Progenitor cell of endocrine pancreas (in vitro differentiated cells): ENCODE data around the gene SYT14. TPM values are rescaled to one million over a fixed set of nuclear protein-coding genes. Genes with fewer than 3 reads are reported as not detected.
"Not testable (repeated sequence)": the region's sequence is repeated elsewhere in the genome, so short reads cannot be mapped to it uniquely, and the experiment has no call there.

Source experiments
- DNase-seq: peaks from one replicate; pipeline ENCODE4 v3.0.0; 2021; ENCODE audit warnings: low spot score; ENCODE audit not compliant: unreplicated experiment
- H3K27ac Mint-ChIP-seq: 2 replicates; pipeline ENCODE4 v1.8.0; 2021; ENCODE audit warnings: mild to moderate bottlenecking, moderate library complexity, mixed read lengths
- H3K27me3 Mint-ChIP-seq: 2 replicates; pipeline ENCODE4 v1.8.0; 2021; ENCODE audit warnings: mixed read lengths
- H3K36me3 Mint-ChIP-seq: 2 replicates; pipeline ENCODE4 v1.8.0; 2022; ENCODE audit warnings: mixed read lengths; ENCODE audit not compliant: insufficient read depth
- H3K4me1 Mint-ChIP-seq: 2 replicates; pipeline ENCODE4 v1.8.0; 2021; ENCODE audit warnings: low read depth, mixed read lengths
- H3K4me3 Mint-ChIP-seq: 2 replicates; pipeline ENCODE4 v1.8.0; 2021; ENCODE audit warnings: low read depth, mild to moderate bottlenecking, moderate library complexity, mixed read lengths
- H3K9me3 Mint-ChIP-seq: 2 replicates; pipeline ENCODE4 v1.8.0; 2021; ENCODE audit warnings: low read depth, mixed read lengths
- total RNA-seq: library from RNA; stranded (reverse); gene quantifications from 2 replicates; pipeline ENCODE4 v1.2.1, GENCODE V29; 2021
- TF ChIP-seq, protein P1 (sequence below): fragments of 200-600 bp; sonication (generic); IDR thresholded peaks from one replicate; pipeline ENCODE4 v1.5.0; 2021; ENCODE audit warnings: antibody characterized with exemption, mild to moderate bottlenecking; ENCODE audit not compliant: unreplicated experiment

SYT14 gene
- total RNA-seq, 1 donor from 2014 or later = 3.7 TPM

DNA sequence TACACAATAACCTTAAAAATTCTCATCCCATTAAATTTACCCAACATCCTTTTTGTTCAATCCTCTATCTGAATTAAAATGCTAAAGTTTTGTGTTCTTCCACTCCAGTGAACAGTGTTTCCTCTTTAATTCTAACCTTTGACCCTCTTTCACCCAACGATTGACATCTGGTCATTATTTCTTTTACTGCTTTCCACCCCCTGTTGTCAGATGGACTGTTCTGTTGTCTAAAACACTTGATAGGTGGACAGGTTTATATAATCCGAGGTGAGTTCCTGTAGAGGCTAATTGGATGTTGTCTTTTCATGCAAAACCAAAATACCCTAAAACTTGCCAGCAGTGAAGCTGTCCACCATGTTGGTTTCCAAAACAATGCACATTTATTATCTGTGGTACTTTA, 221.2 kb downstream of the SYT14 start:
- H3K9me3 Mint-ChIP-seq = no peaks in the 10 kb centered on the region
- no peaks in the 10 kb centered on the region for H3K36me3 Mint-ChIP-seq
- H3K27ac Mint-ChIP-seq = no peak overlapping the region
- H3K27me3 Mint-ChIP-seq = no peaks in the 10 kb centered on the region
- TF ChIP-seq, protein P1, sequence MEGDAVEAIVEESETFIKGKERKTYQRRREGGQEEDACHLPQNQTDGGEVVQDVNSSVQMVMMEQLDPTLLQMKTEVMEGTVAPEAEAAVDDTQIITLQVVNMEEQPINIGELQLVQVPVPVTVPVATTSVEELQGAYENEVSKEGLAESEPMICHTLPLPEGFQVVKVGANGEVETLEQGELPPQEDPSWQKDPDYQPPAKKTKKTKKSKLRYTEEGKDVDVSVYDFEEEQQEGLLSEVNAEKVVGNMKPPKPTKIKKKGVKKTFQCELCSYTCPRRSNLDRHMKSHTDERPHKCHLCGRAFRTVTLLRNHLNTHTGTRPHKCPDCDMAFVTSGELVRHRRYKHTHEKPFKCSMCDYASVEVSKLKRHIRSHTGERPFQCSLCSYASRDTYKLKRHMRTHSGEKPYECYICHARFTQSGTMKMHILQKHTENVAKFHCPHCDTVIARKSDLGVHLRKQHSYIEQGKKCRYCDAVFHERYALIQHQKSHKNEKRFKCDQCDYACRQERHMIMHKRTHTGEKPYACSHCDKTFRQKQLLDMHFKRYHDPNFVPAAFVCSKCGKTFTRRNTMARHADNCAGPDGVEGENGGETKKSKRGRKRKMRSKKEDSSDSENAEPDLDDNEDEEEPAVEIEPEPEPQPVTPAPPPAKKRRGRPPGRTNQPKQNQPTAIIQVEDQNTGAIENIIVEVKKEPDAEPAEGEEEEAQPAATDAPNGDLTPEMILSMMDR = no peak
- DNase-seq = no peak
- H3K4me3 Mint-ChIP-seq = no peak overlapping the region
- peaks cover 8% of the 10 kb centered on the region for H3K4me1 Mint-ChIP-seq

DNA sequence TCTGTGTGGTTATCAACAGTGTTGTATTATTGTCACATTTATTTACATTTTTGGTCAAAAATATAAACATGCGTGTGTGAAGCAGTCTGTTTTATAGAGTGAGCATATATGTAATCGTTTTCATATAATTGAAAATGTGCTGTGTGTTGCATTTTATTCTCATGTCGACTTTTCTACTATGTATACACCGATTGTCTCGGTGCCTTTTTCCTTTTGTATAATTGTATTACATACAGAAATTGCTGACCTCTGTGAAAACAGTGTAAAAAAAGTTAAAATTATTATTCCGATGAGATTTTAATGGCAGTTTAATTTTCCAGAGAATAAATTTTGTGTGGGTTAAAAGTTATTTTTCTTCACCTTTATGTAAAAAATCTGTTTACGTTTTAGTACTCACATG, 232.2 kb downstream of the SYT14 start:
- TF ChIP-seq, protein P1 = no peak
- Mint-ChIP-seq H3K4me3 (no peak overlapping the region), H3K27me3 (no peaks in the 10 kb centered on the region), H3K27ac (no peak overlapping the region), H3K9me3 (no peaks in the 10 kb centered on the region), H3K4me1 (peaks cover 3% of the 10 kb centered on the region), H3K36me3 (no peaks in the 10 kb centered on the region)
- DNase-seq = no peak

DNA sequence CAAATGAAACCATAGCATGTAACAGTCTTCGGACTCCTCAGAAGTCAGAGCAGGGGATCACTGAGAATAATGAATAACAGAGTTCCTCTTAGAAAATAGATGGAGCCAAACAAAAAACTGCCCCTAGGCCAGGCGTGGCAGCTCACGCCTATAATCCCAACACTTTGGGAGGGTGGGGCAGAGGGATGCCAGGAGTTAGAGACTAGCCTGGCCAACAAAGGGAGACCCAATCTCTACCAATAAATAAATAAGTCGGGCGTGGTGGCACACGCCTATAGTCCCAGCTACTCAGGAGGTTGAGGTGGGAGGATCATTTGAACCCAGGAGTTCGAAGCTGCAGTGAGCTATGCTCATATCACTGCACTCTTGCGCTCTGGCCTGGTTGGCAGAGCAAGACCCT, 236.1 kb downstream of the SYT14 start:
- no peak overlapping the region for H3K4me3 Mint-ChIP-seq
- no peaks in the 10 kb centered on the region for H3K27me3 Mint-ChIP-seq
- TF ChIP-seq, protein P1 = no peak
- H3K4me1 Mint-ChIP-seq = no peaks in the 10 kb centered on the region
- H3K36me3 Mint-ChIP-seq = no peaks in the 10 kb centered on the region
- no peak overlapping the region for H3K27ac Mint-ChIP-seq
- no peaks in the 10 kb centered on the region for H3K9me3 Mint-ChIP-seq
- DNase-seq = no peak

DNA sequence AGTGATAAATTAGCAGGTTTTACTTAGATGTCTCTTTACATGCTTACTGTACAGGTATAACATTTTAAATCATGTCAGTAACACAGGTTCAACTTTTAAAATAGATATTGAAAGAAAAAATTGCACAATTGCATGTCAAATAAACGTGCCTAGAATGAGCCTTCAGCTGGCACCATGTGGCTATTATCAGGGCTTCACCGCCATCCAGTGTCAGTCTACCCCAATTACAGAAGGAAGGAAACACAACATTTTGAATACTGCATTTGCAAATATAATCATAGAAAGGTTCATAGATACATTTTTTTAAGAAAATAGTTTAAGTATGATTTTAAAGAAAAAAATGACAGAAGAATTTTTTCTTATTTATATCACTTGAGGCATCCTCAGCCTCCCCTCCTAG, 247.0 kb downstream of the SYT14 start:
- H3K9me3 Mint-ChIP-seq = no peaks in the 10 kb centered on the region
- H3K27me3 Mint-ChIP-seq = no peaks in the 10 kb centered on the region
- H3K36me3 Mint-ChIP-seq = no peaks in the 10 kb centered on the region
- no peak overlapping the region for H3K4me3 Mint-ChIP-seq
- no peak overlapping the region for H3K27ac Mint-ChIP-seq
- TF ChIP-seq, protein P1 = no peak
- no peaks in the 10 kb centered on the region for H3K4me1 Mint-ChIP-seq
- no peak for DNase-seq

DNA sequence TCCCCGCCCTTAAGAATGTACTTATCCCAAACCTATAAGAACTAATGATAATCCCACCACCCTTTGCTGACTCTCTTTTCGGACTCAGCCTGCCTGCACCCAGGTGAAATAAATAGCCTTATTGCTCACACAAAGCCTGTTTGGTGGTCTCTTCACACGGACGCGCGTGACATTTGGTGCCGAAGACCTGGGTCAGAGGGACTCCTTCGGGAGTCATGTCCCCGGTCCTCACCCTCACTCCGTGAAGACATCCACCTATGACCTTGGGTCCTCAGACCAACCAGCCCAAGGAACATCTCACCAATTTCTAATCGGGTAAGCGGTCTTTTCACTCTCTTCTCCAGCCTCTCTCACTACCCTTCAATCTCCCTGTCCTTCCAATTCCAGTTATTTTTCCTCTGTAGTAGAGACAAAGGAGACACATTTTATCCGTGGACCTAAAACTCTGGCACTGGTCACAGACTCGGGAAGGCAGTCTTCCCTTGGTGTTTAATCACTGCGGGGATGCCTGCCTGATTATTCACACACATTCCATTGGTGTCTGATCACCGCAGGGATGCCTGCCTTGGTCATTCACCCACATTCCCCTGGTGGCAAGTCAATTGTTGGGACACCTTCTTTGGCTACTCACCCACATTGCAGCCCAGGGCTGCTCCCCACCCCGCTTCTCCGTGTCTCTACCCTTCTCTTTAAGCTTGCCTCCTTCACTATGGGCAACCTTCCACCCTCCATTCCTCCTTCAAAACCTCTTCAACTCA, 250.0 kb downstream of the SYT14 start:
- not testable (repeated sequence) for H3K4me1 Mint-ChIP-seq, H3K4me3 Mint-ChIP-seq, H3K27me3 Mint-ChIP-seq, H3K27ac Mint-ChIP-seq, DNase-seq, H3K9me3 Mint-ChIP-seq, H3K36me3 Mint-ChIP-seq

DNA sequence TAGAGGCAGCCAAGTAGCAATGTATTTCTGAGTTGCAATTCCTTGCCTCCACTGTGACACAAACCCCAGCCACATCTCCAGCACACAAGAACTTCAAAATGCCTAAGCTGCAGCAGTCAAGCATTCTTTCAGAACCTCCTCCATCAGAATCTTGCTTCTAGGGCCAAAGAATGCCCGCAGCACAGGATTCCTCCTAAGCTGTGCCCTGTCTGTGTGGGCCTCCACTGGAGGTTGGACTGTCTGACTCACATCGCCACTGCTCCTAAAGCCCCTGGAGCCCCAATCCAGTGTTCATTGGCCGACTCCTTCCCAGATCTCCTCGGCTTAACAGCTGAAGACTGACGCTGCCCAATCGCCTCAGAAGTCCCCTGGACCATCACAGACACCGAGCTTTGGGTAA, 251.4 kb downstream of the SYT14 start:
- Mint-ChIP-seq H3K27me3 (no peaks in the 10 kb centered on the region), H3K4me3 (no peak overlapping the region), H3K9me3 (no peaks in the 10 kb centered on the region), H3K4me1 (no peaks in the 10 kb centered on the region), H3K27ac (no peak overlapping the region), H3K36me3 (no peaks in the 10 kb centered on the region)
- no peak for DNase-seq
- TF ChIP-seq, protein P1 = no peak
